HG02798 (cell line): ENCODE data around the gene ANKRD37.
"Not testable (repeated sequence)": the region's sequence is repeated elsewhere in the genome, so short reads cannot be mapped to it uniquely, and the experiment has no call there.

ENCODE experiments used
- ATAC-seq: cut with Tn5 transposase; IDR thresholded peaks from one replicate; pipeline ENCODE4 v1.9.1; 2021; ENCODE audit warnings: mild to moderate bottlenecking; ENCODE audit not compliant: unreplicated experiment, poor library complexity

Gene ANKRD37

GRCh38 chr4:185396724-185397385 lies at the start of gene ANKRD37:
Gene ANKRD37, plus strand, starts transcription at chr4:185396841. Its CDS starts 83 bp downstream, at chr4:185396924.
- ATAC-seq, result peak; percentile 7

- ATAC-seq, result no peak
These were observed 49.6 kb upstream of the ANKRD37 start for GRCh38 chr4:185346975-185347601.

- no peak for ATAC-seq
These were observed 45.0 kb upstream of the ANKRD37 start for GRCh38 chr4:185351691-185352090.

- no peak for ATAC-seq
These were observed 44.4 kb upstream of the ANKRD37 start for GRCh38 chr4:185352202-185352601.

- ATAC-seq, result no peak
These were observed 43.9 kb upstream of the ANKRD37 start for GRCh38 chr4:185352741-185353140.

GRCh38 chr4:185357211-185357610 lies 39.4 kb upstream of the ANKRD37 start:
- no peak for ATAC-seq

- peak; percentile 16 for ATAC-seq
These were observed 38.8 kb upstream of the ANKRD37 start for GRCh38 chr4:185357733-185358440.

GRCh38 chr4:185358514-185358913 lies 38.1 kb upstream of the ANKRD37 start:
- peak; percentile 33 for ATAC-seq

GRCh38 chr4:185358959-185359358 lies 37.7 kb upstream of the ANKRD37 start:
- no peak for ATAC-seq

GRCh38 chr4:185359767-185360446 lies 36.7 kb upstream of the ANKRD37 start:
- ATAC-seq, result no peak

GRCh38 chr4:185361872-185362271 lies 34.8 kb upstream of the ANKRD37 start:
- no peak for ATAC-seq

- ATAC-seq, result not testable (repeated sequence)
These were observed 34.1 kb upstream of the ANKRD37 start for GRCh38 chr4:185362570-185362969.

- ATAC-seq, result no peak
These were observed 33.4 kb upstream of the ANKRD37 start for GRCh38 chr4:185363251-185363650.

GRCh38 chr4:185364886-185365285 lies 31.8 kb upstream of the ANKRD37 start:
- no peak for ATAC-seq

GRCh38 chr4:185369731-185370130 lies 26.9 kb upstream of the ANKRD37 start:
- ATAC-seq, result no peak

GRCh38 chr4:185370268-185370949 lies 26.2 kb upstream of the ANKRD37 start:
- no peak for ATAC-seq

- ATAC-seq, result no peak
These were observed 24.9 kb upstream of the ANKRD37 start for GRCh38 chr4:185371702-185372101.

- ATAC-seq, result no peak
These were observed 22.6 kb upstream of the ANKRD37 start for GRCh38 chr4:185374027-185374426.

GRCh38 chr4:185374573-185374972 lies 22.1 kb upstream of the ANKRD37 start:
- ATAC-seq, result no peak

- ATAC-seq, result no peak
These were observed 18.4 kb upstream of the ANKRD37 start for GRCh38 chr4:185378264-185378663.
